ENCODE results near the gene MMEL1. TPM values are rescaled to one million over a fixed set of nuclear protein-coding genes. Genes with fewer than 3 reads are reported as not detected.

The MMEL1 gene
- total RNA-seq, 1 donor from 2014 or later: 1.0 TPM

GRCh38 chr1:2611621-2612437, 21.0 kb downstream of the MMEL1 start:
- no peak overlapping the region for H3K4me3 Mint-ChIP-seq
- intact Hi-C loops (cut with micrococcal nuclease): no loop called here
- no peaks in the 10 kb centered on the region for H3K4me1 Mint-ChIP-seq (ENCODE audit: low read depth)
- no peak overlapping the region for H3K27ac Mint-ChIP-seq
- peaks cover 2% of the 10 kb centered on the region for H3K36me3 Mint-ChIP-seq (ENCODE audit: low read depth)
- no peak for DNase-seq (ENCODE audit: low spot score)
- H3K9me3 Mint-ChIP-seq: peaks cover 29% of the 10 kb centered on the region
- H3K27me3 Mint-ChIP-seq (ENCODE audit: insufficient read depth): no peaks in the 10 kb centered on the region

- intact Hi-C loops (cut with micrococcal nuclease): no loop called here
- Mint-ChIP-seq H3K4me3 (no peak overlapping the region), H3K27me3 (ENCODE audit: insufficient read depth) (no peaks in the 10 kb centered on the region), H3K36me3 (ENCODE audit: low read depth) (peaks cover 2% of the 10 kb centered on the region), H3K4me1 (ENCODE audit: low read depth) (no peaks in the 10 kb centered on the region), H3K27ac (no peak overlapping the region), H3K9me3 (peaks cover 23% of the 10 kb centered on the region)
- no peak for DNase-seq (ENCODE audit: low spot score)
These were observed 21.8 kb downstream of the MMEL1 start for GRCh38 chr1:2611031-2611501.

GRCh38 chr1:2610036-2610959, 22.5 kb downstream of the MMEL1 start:
- Mint-ChIP-seq H3K4me3 (no peak overlapping the region), H3K9me3 (peaks cover 16% of the 10 kb centered on the region), H3K36me3 (ENCODE audit: low read depth) (no peaks in the 10 kb centered on the region), H3K4me1 (ENCODE audit: low read depth) (no peaks in the 10 kb centered on the region), H3K27me3 (ENCODE audit: insufficient read depth) (no peaks in the 10 kb centered on the region), H3K27ac (no peak overlapping the region)
- DNase-seq (ENCODE audit: low spot score): no peak
- intact Hi-C loops (cut with micrococcal nuclease): no loop called here

GRCh38 chr1:2609319-2610035, 23.3 kb downstream of the MMEL1 start:
- no peak overlapping the region for H3K27ac Mint-ChIP-seq
- H3K27me3 Mint-ChIP-seq (ENCODE audit: insufficient read depth): no peaks in the 10 kb centered on the region
- H3K4me3 Mint-ChIP-seq: no peak overlapping the region
- DNase-seq (ENCODE audit: low spot score): no peak
- intact Hi-C loops (cut with micrococcal nuclease): no loop called here
- H3K4me1 Mint-ChIP-seq (ENCODE audit: low read depth): no peaks in the 10 kb centered on the region
- H3K36me3 Mint-ChIP-seq (ENCODE audit: low read depth): no peaks in the 10 kb centered on the region
- H3K9me3 Mint-ChIP-seq: peaks cover 9% of the 10 kb centered on the region

- Mint-ChIP-seq H3K27me3 (ENCODE audit: insufficient read depth) (no peaks in the 10 kb centered on the region), H3K9me3 (no peaks in the 10 kb centered on the region), H3K4me1 (ENCODE audit: low read depth) (no peaks in the 10 kb centered on the region), H3K4me3 (no peak overlapping the region), H3K27ac (no peak overlapping the region), H3K36me3 (ENCODE audit: low read depth) (no peaks in the 10 kb centered on the region)
- no peak for DNase-seq (ENCODE audit: low spot score)
- intact Hi-C loops (cut with micrococcal nuclease): no loop called here
These were observed 25.1 kb downstream of the MMEL1 start for GRCh38 chr1:2607641-2608091.

GRCh38 chr1:2606881-2607621, 25.8 kb downstream of the MMEL1 start:
- peaks cover 3% of the 10 kb centered on the region for H3K27me3 Mint-ChIP-seq (ENCODE audit: insufficient read depth)

GRCh38 chr1:2606396-2606880, 26.4 kb downstream of the MMEL1 start:
- peaks cover 4% of the 10 kb centered on the region for H3K27me3 Mint-ChIP-seq (ENCODE audit: insufficient read depth)
- no peaks in the 10 kb centered on the region for H3K36me3 Mint-ChIP-seq (ENCODE audit: low read depth)
- no peaks in the 10 kb centered on the region for H3K9me3 Mint-ChIP-seq
- intact Hi-C loops (cut with micrococcal nuclease): no loop called here
- no peaks in the 10 kb centered on the region for H3K4me1 Mint-ChIP-seq (ENCODE audit: low read depth)
- no peak overlapping the region for H3K27ac Mint-ChIP-seq
- no peak for DNase-seq (ENCODE audit: low spot score)
- H3K4me3 Mint-ChIP-seq: no peak overlapping the region

More at GRCh38 chr1:2606881-2607621, 25.8 kb downstream of the MMEL1 start:
- Mint-ChIP-seq H3K27ac (no peak overlapping the region), H3K36me3 (ENCODE audit: low read depth) (no peaks in the 10 kb centered on the region), H3K4me1 (ENCODE audit: low read depth) (no peaks in the 10 kb centered on the region), H3K9me3 (no peaks in the 10 kb centered on the region), H3K4me3 (no peak overlapping the region)
- intact Hi-C loops (cut with micrococcal nuclease): no loop called here
- no peak for DNase-seq (ENCODE audit: low spot score)

GRCh38 chr1:2605509-2606395, 27.1 kb downstream of the MMEL1 start:
- Mint-ChIP-seq H3K27me3 (ENCODE audit: insufficient read depth) (peaks cover 11% of the 10 kb centered on the region), H3K27ac (no peak overlapping the region)

GRCh38 chr1:2604844-2605508, 27.8 kb downstream of the MMEL1 start:
- DNase-seq (ENCODE audit: low spot score): no peak
- Mint-ChIP-seq H3K36me3 (ENCODE audit: low read depth) (no peaks in the 10 kb centered on the region), H3K4me1 (ENCODE audit: low read depth) (no peaks in the 10 kb centered on the region), H3K27ac (no peak overlapping the region), H3K27me3 (ENCODE audit: insufficient read depth) (peaks cover 13% of the 10 kb centered on the region), H3K9me3 (no peaks in the 10 kb centered on the region), H3K4me3 (no peak overlapping the region)
- intact Hi-C loops (cut with micrococcal nuclease): no loop called here

More at GRCh38 chr1:2605509-2606395, 27.1 kb downstream of the MMEL1 start:
- Mint-ChIP-seq H3K4me3 (no peak overlapping the region), H3K4me1 (ENCODE audit: low read depth) (no peaks in the 10 kb centered on the region), H3K36me3 (ENCODE audit: low read depth) (no peaks in the 10 kb centered on the region), H3K9me3 (no peaks in the 10 kb centered on the region)
- intact Hi-C loops (cut with micrococcal nuclease): no loop called here
- no peak for DNase-seq (ENCODE audit: low spot score)

- H3K4me3 Mint-ChIP-seq: no peak overlapping the region
- no peaks in the 10 kb centered on the region for H3K9me3 Mint-ChIP-seq
- intact Hi-C loops (cut with micrococcal nuclease): no loop called here
- peaks cover 13% of the 10 kb centered on the region for H3K27me3 Mint-ChIP-seq (ENCODE audit: insufficient read depth)
- no peaks in the 10 kb centered on the region for H3K4me1 Mint-ChIP-seq (ENCODE audit: low read depth)
- no peak for DNase-seq (ENCODE audit: low spot score)
- no peak overlapping the region for H3K27ac Mint-ChIP-seq
- H3K36me3 Mint-ChIP-seq (ENCODE audit: low read depth): no peaks in the 10 kb centered on the region
These were observed 28.5 kb downstream of the MMEL1 start for GRCh38 chr1:2604156-2604843.
